ENCODE results near the gene SLC12A8. TPM values are rescaled to one million over a fixed set of nuclear protein-coding genes. Genes with fewer than 3 reads are reported as not detected.

The SLC12A8 gene
- total RNA-seq, 2 donors from 2014 or later: 0.80 to 0.92 TPM

GRCh38 chr3:125191256-125191655 lies 21.3 kb downstream of the SLC12A8 start:
- ATAC-seq (no peak), DNase-seq (no peak)
- intact Hi-C loops (cut with DNase I): loop anchor here in 1 of 2 donors (10.0 kb wide), 1 partner anchor 656 kb away; no protein-coding TSS in a partner anchor

GRCh38 chr3:125190786-125191185 lies 21.8 kb downstream of the SLC12A8 start:
- ATAC-seq: peak; percentile 82 to 95
- intact Hi-C loops (cut with DNase I): loop anchor here in 1 of 2 donors (10.0 kb wide), 1 partner anchor 656 kb away; no protein-coding TSS in a partner anchor
- DNase-seq: peak; percentile 46

GRCh38 chr3:125189378-125190165 lies 23.0 kb downstream of the SLC12A8 start:
- intact Hi-C loops (cut with DNase I): loop anchor here in 1 of 2 donors (10.0 kb wide), 1 partner anchor 655 kb away; no protein-coding TSS in a partner anchor
- DNase-seq (no peak), ATAC-seq (no peak)

- DNase-seq (no peak), ATAC-seq (no peak)
- intact Hi-C loops (cut with DNase I): no loop called here
Observed at GRCh38 chr3:125188955-125189354, 23.6 kb downstream of the SLC12A8 start.

- DNase-seq: no peak
- no peak for ATAC-seq
- intact Hi-C loops (cut with DNase I): no loop called here
Observed at GRCh38 chr3:125187599-125187910, 25.0 kb downstream of the SLC12A8 start.

- intact Hi-C loops (cut with DNase I): no loop called here
- no peak for DNase-seq
- no peak for ATAC-seq
Observed at GRCh38 chr3:125186800-125187598, 25.5 kb downstream of the SLC12A8 start.

GRCh38 chr3:125186261-125186787 lies 26.2 kb downstream of the SLC12A8 start:
- ATAC-seq (peak in 1 of 2 donors; percentile 55), DNase-seq (no peak)
- intact Hi-C loops (cut with DNase I): no loop called here

GRCh38 chr3:125185805-125186204 lies 26.7 kb downstream of the SLC12A8 start:
- intact Hi-C loops (cut with DNase I): no loop called here
- ATAC-seq: no peak
- DNase-seq: no peak

- ATAC-seq: no peak
- DNase-seq: no peak
- intact Hi-C loops (cut with DNase I): no loop called here
Observed at GRCh38 chr3:125179884-125180240, 32.7 kb downstream of the SLC12A8 start.

- ATAC-seq (no peak), DNase-seq (no peak)
- intact Hi-C loops (cut with DNase I): no loop called here
Observed at GRCh38 chr3:125179143-125179883, 33.2 kb downstream of the SLC12A8 start.

GRCh38 chr3:125177746-125178145 lies 34.8 kb downstream of the SLC12A8 start:
- DNase-seq (no peak), ATAC-seq (no peak)
- intact Hi-C loops (cut with DNase I): no loop called here

- ATAC-seq (no peak), DNase-seq (no peak)
- intact Hi-C loops (cut with DNase I): no loop called here
Observed at GRCh38 chr3:125175295-125176078, 37.1 kb downstream of the SLC12A8 start.

GRCh38 chr3:125172346-125172745 lies 40.2 kb downstream of the SLC12A8 start:
- no peak for DNase-seq
- intact Hi-C loops (cut with DNase I): no loop called here
- ATAC-seq: no peak

- intact Hi-C loops (cut with DNase I): loop anchor here in 1 of 2 donors (5.0 kb wide), 1 partner anchor 242 kb away; no protein-coding TSS in a partner anchor
- DNase-seq: no peak
- peak; percentile 45 to 58 for ATAC-seq
Observed at GRCh38 chr3:125168711-125169393, 43.7 kb downstream of the SLC12A8 start.

GRCh38 chr3:125166599-125167136 lies 45.9 kb downstream of the SLC12A8 start:
- no peak for DNase-seq
- no peak for ATAC-seq
- intact Hi-C loops (cut with DNase I): loop anchor here in 1 of 2 donors (5.0 kb wide), 1 partner anchor 239 kb away; no protein-coding TSS in a partner anchor

GRCh38 chr3:125165948-125166553 lies 46.5 kb downstream of the SLC12A8 start:
- intact Hi-C loops (cut with DNase I): loop anchor here in 1 of 2 donors (5.0 kb wide), 1 partner anchor 239 kb away; no protein-coding TSS in a partner anchor

More at GRCh38 chr3:125165948-125166553, 46.5 kb downstream of the SLC12A8 start:
- ATAC-seq (no peak), DNase-seq (no peak)
